PFSK-1 (cell line): ENCODE results near the gene AP3S1.

Experiments
- FOXP2 ChIP-seq: optimal IDR thresholded peaks from 2 replicates; pipeline ENCODE3; 2011; ENCODE audit warnings: borderline replicate concordance, control low read depth, inconsistent platforms; ENCODE audit not compliant: insufficient read depth; ENCODE audit errors: extremely low read length, extremely low read depth
- POLR2AphosphoS5 ChIP-seq: IDR thresholded peaks from 2 replicates; pipeline ENCODE4 v1.6.1; 2012; ENCODE audit warnings: low read depth, mild to moderate bottlenecking, control low read depth, low read length, moderate library complexity
- REST ChIP-seq, 2 experiments: IDR thresholded peaks; 2 replicates each; pipeline versions ENCODE4 v1.6.1 to v1.8.0; 2011 to 2012; ENCODE audit warnings: low read depth in 2 of 2, low read length in 2 of 2, control low read depth in 1 of 2, inconsistent platforms in 1 of 2, mild to moderate bottlenecking in 1 of 2, moderate library complexity in 1 of 2; ENCODE audit not compliant: insufficient read depth in 1 of 2
- SIN3A ChIP-seq: IDR thresholded peaks from 2 replicates; pipeline ENCODE4 v1.6.1; 2012; ENCODE audit warnings: mild to moderate bottlenecking, low read length, moderate library complexity, borderline replicate concordance; ENCODE audit not compliant: insufficient read depth
- TAF1 ChIP-seq: IDR thresholded peaks from 2 replicates; pipeline ENCODE4 v1.6.1; 2012; ENCODE audit warnings: low read length, control low read depth, borderline replicate concordance; ENCODE audit not compliant: insufficient read depth

The AP3S1 gene

GRCh38 chr5:115820846-115821245 lies 20.9 kb upstream of the AP3S1 start:
- TF ChIP-seq FOXP2 (no peak), SIN3A (no peak), REST (IDR thresholded peaks at IDR 0.05; ENCODE audit: insufficient read depth in 1 of 2, low read depth in 2 of 2, low read length in 2 of 2) (no peak), POLR2AphosphoS5 (no peak), TAF1 (no peak)

- no peak for TF ChIP-seq TAF1
- TF ChIP-seq POLR2AphosphoS5: no peak
- no peak for TF ChIP-seq FOXP2
- TF ChIP-seq SIN3A: no peak
- TF ChIP-seq REST (IDR thresholded peaks at IDR 0.05; ENCODE audit: insufficient read depth in 1 of 2, low read depth in 2 of 2, low read length in 2 of 2): no peak
These were observed 15.8 kb upstream of the AP3S1 start for GRCh38 chr5:115825948-115826347.

GRCh38 chr5:115829913-115830312 lies 11.8 kb upstream of the AP3S1 start:
- TF ChIP-seq SIN3A (no peak), REST (IDR thresholded peaks at IDR 0.05; ENCODE audit: insufficient read depth in 1 of 2, low read depth in 2 of 2, low read length in 2 of 2) (no peak), FOXP2 (no peak), TAF1 (no peak)

GRCh38 chr5:115831163-115831768 lies 10.5 kb upstream of the AP3S1 start:
- TF ChIP-seq POLR2AphosphoS5 (no peak), REST (IDR thresholded peaks at IDR 0.05; ENCODE audit: insufficient read depth in 1 of 2, low read depth in 2 of 2, low read length in 2 of 2) (no peak), TAF1 (no peak), SIN3A (no peak), FOXP2 (no peak)

GRCh38 chr5:115835481-115835880 lies 6.3 kb upstream of the AP3S1 start:
- TF ChIP-seq FOXP2 (no peak), REST (IDR thresholded peaks at IDR 0.05; ENCODE audit: insufficient read depth in 1 of 2, low read depth in 2 of 2, low read length in 2 of 2) (no peak), POLR2AphosphoS5 (no peak), TAF1 (no peak), SIN3A (no peak)
